SJCRH30 (cell line): ENCODE measurements around the gene GDPGP1. TPM values are rescaled to one million over a fixed set of nuclear protein-coding genes. Genes with fewer than 3 reads are reported as not detected.
"Not testable (repeated sequence)": the region's sequence is repeated elsewhere in the genome, so short reads cannot be mapped to it uniquely, and the experiment has no call there.

Experiments
- DNase-seq, 2 experiments: peaks; one replicate each; pipeline ENCODE4 v3.0.0-alpha.2; 2015 to 2020
- H3K27ac ChIP-seq: fragments of 250-450 bp; sonication (Bioruptor Pico); 2 replicates; pipeline ENCODE4 v1.5.1; 2020; ENCODE audit warnings: mild to moderate bottlenecking, moderate library complexity
- H3K27me3 ChIP-seq: fragments of 250-450 bp; sonication (Bioruptor Pico); 2 replicates; pipeline ENCODE4 v1.5.1; 2020; ENCODE audit warnings: mild to moderate bottlenecking, moderate library complexity
- H3K36me3 ChIP-seq: fragments of 250-450 bp; sonication (Bioruptor Pico); 2 replicates; pipeline ENCODE4 v1.5.1; 2020; ENCODE audit warnings: mild to moderate bottlenecking, moderate library complexity
- H3K4me1 ChIP-seq: fragments of 250-450 bp; sonication (Bioruptor Pico); 2 replicates; pipeline ENCODE4 v1.5.1; 2020; ENCODE audit warnings: mild to moderate bottlenecking, moderate library complexity
- H3K4me3 ChIP-seq: fragments of 250-450 bp; sonication (Bioruptor Pico); 2 replicates; pipeline ENCODE4 v1.5.1; 2020; ENCODE audit warnings: mild to moderate bottlenecking, moderate library complexity
- H3K9me3 ChIP-seq: fragments of 250-450 bp; sonication (Bioruptor Pico); replicated peaks from 2 replicates; pipeline ENCODE4 v1.5.1; 2020; ENCODE audit warnings: mild to moderate bottlenecking, moderate library complexity
- total RNA-seq: library from RNA; depleted of rRNA; stranded (reverse); fragments of >200 nt; shearing (Covaris generic); gene quantifications from 2 replicates; pipeline ENCODE4 v1.2.3, GENCODE V29; 2014; rRNA removed

The GDPGP1 gene, protein sequence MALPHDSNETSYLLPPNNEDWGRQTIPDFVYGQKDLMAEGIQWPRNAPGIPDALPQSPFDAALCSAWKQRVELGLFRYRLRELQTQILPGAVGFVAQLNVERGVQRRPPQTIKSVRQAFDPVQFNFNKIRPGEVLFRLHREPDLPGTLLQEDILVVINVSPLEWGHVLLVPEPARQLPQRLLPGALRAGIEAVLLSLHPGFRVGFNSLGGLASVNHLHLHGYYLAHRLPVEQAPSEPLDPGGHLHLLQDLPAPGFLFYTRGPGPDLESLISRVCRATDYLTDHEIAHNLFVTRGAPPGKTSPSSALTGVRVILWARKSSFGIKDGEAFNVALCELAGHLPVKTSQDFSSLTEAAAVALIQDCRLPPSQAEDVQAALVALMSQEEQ
- total RNA-seq, result 1.8 and 2.7 TPM in 2 replicates

DNA sequence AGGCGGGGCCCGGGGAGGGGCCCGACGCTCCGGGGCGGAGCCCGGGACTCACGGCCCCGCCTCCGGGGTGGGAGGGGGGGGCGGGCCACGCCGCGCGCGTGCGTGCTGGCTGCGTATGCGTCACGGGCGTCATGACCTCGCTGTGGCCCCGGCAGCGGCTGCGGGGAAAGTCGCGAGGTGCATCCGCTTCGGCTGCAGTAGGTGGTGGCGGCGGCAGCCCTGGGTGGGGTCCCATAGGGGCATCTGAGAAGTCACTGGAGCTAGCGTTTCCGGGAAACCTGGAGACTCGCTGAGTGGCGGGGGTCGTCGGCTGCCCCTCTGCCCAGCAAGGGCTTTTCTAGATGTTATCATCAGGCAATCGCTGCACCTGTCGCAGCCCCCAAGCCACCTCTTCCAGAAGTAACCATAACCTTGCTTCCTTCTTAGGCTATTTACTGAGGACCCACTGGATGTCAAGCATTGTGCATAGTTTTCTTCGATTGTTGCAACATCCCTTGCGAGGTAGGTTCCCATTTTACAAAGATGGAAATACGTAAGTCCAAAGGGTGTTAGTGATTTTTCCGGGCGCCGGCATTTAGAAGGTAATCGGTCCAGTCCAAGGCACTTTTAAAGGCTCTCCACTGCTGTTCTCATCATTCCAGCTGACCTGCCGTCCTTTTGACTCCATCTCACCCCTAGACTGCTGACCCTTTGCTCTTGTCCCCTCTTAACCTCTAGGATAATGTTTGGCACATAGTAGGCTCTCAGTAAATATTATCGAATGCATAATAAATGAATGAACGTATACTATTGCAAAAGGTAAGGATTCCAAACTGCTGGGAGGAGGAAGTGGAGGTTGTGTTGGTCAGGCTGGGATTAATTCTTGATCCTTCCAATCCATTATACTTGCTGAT, at the start of gene GDPGP1:
Gene GDPGP1, plus strand, starts transcription at position 114 of the 893 bp plus-strand sequence. CDS start 6,700 bp downstream, outside the sequence.
- Histone ChIP-seq H3K9me3 (no peaks in the 10 kb centered on the region), H3K4me1 (peaks cover 6% of the 10 kb centered on the region; the same call in 1 of the 2 replicates), H3K36me3 (no peaks in the 10 kb centered on the region), H3K27me3 (no peaks in the 10 kb centered on the region), H3K27ac (no peak within 1 kb of the TSS), H3K4me3 (peak within 1 kb of the TSS; percentile 78)
- DNase-seq, result no peak

DNA sequence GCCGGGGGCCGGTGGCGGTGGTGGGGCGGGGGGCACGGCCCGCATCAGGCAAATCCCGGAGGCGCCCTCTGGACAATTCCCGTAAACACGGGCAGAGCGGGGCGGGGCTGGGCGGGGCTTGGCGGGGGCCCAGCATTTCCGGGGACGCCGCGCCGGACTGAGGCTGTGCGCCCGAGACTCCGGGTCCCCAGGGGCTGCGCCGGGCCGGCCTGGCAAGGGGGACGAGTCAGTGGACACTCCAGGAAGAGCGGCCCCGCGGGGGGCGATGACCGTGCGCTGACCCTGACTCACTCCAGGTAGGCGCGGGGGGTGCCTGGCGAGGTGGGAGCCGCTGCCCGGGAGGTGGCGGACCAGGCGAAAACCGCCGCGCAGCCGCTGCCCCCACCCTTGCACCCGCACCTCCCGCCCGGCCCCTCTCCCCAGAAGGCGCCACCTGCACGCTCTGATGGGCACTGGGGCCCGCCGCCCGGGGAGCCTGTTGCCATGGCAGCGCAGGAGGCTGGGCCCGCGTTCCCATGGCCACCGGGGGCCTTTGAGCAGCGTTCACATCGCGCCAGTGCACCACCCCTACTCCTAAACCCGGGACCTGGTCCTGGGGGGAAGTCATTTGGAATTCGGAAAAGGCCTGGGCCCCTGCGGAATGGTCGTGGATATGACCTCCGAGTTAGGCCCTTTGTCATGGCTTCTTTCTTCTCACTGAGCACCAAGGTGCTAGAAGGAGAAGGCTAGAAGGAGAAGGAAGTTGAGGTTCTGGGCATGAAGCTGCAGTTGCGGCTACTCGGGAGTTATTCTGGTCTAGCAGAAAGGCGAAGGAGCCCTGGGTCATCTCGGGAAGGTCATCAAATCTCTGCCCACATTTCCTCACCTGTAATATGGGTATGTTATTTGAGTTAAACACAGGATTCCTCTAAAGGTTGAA, 49.0 kb upstream of the GDPGP1 start:
- Histone ChIP-seq H3K27me3 (peaks cover 15% of the 10 kb centered on the region), H3K27ac (no peak overlapping the region), H3K36me3 (no peaks in the 10 kb centered on the region), H3K4me3 (peak overlapping the region; percentile 57), H3K9me3 (no peaks in the 10 kb centered on the region), H3K4me1 (no peaks in the 10 kb centered on the region)
- DNase-seq, result peak; percentile 31 to 51

DNA sequence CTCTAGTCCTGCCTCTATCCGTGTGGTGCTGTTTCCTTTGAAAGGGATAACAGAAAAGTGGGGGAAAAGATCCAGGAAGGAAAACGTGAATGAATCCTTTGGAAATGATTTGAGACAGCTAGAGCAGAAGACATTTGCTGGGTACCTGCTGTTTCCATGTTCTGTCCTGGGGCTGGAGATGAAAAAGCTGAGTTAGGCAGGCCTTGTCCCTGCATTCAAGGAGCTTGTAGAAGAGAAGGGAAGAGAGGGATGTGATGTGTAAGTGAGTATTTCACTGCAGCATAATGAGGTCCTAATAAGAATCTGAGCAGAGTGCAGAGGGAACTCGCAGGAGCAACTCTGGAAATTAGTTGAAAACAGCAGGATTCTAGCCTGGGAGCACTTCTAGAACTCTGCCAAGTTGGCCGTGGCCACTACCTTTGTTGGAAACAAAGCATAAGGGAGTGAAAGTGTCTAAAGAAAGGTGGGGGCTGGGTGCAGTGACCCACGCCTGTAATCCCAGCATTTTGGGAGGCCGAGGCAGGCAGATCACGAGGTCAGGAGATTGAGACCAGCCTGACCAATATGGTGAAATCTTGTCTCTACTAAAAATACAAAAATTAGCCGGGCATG, 46.6 kb upstream of the GDPGP1 start:
- no peaks in the 10 kb centered on the region for H3K9me3 ChIP-seq
- no peak overlapping the region for H3K27ac ChIP-seq
- H3K36me3 ChIP-seq, result no peaks in the 10 kb centered on the region
- no peak overlapping the region for H3K4me3 ChIP-seq
- no peak for DNase-seq
- H3K27me3 ChIP-seq, result peaks cover 13% of the 10 kb centered on the region
- H3K4me1 ChIP-seq, result no peaks in the 10 kb centered on the region

DNA sequence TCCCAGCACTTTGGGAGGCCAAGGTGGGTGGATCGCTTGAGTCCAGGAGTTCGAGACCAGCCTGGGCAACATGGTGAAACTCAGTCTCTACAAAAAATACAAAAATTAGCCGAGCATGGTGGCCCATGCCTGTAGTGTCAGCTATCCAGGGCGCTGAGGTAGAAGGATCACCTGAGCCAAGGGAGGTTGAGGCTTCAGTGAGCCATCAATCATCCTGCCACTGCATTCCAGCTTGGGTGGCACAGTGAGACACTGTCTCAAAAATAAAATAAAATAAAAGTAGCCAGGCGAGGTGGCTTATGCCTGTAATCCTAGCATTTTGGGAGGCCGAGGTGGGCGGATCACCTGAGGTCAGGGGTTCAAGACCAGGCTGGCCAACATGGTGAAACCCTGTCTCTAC, 45.9 kb upstream of the GDPGP1 start:
- H3K27ac ChIP-seq, H3K36me3 ChIP-seq, DNase-seq, H3K4me3 ChIP-seq, H3K9me3 ChIP-seq, H3K4me1 ChIP-seq: not testable (repeated sequence)
- peaks cover 13% of the 10 kb centered on the region; the same call in 1 of the 2 replicates for H3K27me3 ChIP-seq

DNA sequence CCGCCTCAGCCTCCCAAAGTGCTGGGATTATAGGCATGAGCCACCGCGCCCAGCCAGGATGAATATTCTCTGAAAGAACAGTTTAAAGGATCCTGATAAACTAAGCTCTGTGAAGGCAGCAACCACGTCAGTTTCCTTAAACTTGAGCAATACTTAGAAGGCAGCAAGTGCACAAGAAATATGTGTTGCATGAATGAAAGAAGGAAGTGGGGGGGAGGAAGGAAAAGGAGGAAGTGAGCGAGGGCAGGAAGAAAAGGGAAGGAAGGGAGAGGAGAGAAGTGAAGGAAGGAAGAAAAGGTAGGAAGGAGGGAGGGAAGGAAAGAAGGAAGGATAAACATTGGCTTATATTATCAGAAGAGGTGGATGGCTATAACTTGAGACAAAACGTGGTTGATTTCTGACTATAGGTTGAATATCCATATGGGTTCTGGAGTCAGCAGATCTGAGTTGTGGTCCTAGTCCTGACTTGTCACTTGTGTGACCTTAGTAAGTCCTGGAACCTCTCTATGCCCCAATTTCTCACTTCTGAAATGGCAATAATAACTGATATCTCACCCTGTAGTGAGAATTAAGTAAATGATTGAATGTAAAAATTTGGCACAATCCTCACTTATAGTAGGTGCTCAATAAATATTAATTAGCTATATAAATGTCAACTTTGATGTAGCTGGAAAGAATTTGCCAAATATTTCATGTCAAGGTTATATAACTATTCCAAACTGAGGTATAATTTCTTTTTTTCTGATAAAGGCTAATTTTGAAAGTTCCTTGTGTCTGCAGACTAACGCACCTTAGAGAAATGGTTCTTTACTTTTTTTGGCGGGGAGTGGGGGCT, 44.9 kb upstream of the GDPGP1 start:
- Histone ChIP-seq H3K27me3 (peaks cover 9% of the 10 kb centered on the region; the same call in 1 of the 2 replicates), H3K4me1 (no peaks in the 10 kb centered on the region), H3K4me3 (no peak overlapping the region), H3K36me3 (no peaks in the 10 kb centered on the region), H3K27ac (no peak overlapping the region), H3K9me3 (no peaks in the 10 kb centered on the region)
- no peak for DNase-seq

DNA sequence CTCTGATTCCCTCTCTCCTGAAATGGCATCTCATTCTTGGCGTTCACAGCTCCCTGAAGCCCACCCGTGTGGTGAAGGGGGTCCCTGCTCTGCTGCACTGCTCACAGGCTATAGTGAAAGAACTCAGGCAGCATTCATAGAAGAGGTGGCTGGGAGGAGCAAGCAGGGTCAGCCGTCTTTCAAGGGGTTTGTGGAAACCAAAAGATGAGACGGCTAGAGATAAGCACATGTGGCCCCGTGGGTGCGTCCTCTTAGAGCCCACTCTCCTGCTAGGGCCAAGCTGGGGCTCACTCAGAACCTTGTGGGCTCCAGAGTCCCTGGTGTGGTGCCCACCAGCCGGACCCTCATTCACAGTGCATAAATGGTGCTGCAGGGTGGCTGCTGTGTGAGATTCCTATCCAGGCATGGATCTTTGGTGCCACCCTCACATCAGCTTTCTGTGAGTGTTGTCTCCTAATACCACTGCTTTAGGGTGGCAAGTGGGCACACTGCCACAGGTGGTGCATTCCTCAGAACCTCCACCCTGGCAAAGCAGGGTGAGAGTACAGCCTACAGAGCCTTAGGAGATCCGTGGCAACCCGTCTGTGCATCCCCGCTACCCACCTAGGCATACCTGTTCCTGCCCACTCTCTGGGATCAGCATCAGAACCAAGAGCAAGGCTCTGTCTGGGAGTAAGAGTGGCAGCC, 44.1 kb upstream of the GDPGP1 start:
- Histone ChIP-seq H3K36me3 (no peaks in the 10 kb centered on the region), H3K27ac (no peak overlapping the region), H3K9me3 (no peaks in the 10 kb centered on the region), H3K4me1 (no peaks in the 10 kb centered on the region), H3K4me3 (no peak overlapping the region), H3K27me3 (peaks cover 6% of the 10 kb centered on the region; the same call in 1 of the 2 replicates)
- DNase-seq, result no peak

DNA sequence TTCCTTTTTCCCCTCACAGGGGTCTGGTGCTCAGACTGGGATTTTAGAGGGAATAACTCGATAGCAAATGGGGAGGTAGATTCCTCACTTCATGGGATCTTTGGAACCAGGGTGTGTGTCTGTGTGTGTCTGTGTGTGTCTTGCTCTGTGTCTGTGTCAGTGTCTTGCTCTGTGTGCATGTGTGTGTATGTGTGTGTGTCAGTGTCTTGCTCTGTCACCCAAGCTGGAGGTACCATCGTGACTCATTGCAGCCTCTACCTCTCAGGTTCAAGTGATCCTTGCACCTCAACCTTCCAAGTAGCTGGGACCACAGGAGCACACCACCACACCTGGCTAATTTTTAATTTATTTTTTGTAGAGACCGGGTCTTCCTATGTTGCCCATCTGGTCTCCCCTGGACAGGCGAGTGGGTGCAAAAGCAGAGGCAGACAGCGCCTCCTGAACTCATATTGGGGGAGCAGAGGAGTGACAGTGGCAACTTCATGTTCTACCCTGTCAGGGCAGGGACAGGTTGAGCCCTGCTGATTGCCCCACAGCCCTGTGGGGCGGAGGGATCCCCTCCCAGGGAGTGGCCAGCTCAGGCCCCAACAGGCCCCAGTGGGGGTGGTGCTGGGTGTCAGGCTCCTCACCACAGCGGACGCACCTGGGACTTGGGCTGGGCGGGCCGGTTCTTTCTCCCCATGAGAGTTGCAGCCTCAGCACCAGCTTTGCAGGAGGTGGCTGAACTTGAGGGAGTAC, 43.2 kb upstream of the GDPGP1 start:
- no peaks in the 10 kb centered on the region for H3K36me3 ChIP-seq
- H3K4me3 ChIP-seq, result no peak overlapping the region
- no peak overlapping the region for H3K27ac ChIP-seq
- DNase-seq, result no peak
- no peaks in the 10 kb centered on the region for H3K4me1 ChIP-seq
- 0 out of 2 replicates have a peak, but pooled peaks cover 4% of the 10 kb centered on the region for H3K27me3 ChIP-seq
- H3K9me3 ChIP-seq, result no peaks in the 10 kb centered on the region

DNA sequence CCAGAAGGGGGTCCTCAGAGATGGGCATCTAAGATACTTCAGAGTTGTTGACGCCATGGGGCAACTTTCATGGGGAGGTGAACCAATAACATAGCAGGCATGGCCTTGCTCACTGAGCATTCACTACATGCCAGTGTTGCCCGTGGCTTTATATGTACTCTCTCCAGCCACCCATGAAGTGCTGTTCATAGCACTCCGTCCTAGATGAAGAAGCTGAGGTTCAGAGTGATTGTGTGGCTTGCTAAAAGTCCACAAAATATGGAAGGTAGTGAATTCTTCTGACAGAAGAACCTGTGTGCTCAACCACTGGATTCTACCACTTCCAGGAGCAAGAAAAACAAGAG, 42.7 kb upstream of the GDPGP1 start:
- Histone ChIP-seq H3K27ac (no peak overlapping the region), H3K9me3 (no peaks in the 10 kb centered on the region)
- no peak for DNase-seq

DNA sequence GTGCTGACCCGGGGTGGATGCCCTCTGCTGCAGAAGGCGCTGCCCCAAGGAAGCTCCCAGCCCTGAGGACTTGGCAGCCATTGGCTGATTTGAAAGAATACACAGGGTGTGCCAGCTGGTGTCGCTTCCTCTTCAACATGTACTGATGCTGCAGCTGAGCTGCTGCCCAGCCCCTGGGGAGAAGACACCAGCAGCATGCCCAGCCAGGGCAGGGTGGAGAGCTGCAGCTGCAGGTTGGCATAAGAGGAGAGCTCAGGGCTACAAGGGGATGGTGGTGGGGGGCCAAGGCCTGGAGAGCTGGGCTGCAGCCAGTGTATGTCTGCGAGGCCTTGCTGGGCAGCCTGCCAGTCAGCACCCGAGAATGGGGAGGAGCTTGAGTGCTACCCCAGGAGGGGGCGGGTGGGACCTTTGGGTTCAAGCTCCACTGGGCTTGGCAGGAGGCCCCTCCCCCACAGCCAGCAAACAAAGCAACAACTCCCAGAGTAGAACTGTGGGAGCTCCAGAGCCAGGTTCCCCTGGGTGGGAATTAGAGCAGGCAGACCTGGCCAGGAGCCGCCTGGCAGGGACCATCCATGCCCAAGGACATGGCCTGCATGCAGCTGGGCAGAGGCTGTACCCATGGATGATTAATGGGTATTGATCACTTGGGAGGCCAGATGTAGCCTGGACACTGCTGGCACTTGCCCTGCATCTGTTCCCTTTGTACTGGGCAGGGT, 42.1 kb upstream of the GDPGP1 start:
- H3K36me3 ChIP-seq, result no peaks in the 10 kb centered on the region
- no peaks in the 10 kb centered on the region for H3K4me1 ChIP-seq
- DNase-seq, result peak; percentile 33 to 37
- H3K27me3 ChIP-seq, result 0 out of 2 replicates have a peak, but pooled peaks cover 4% of the 10 kb centered on the region
- no peak overlapping the region for H3K4me3 ChIP-seq
- H3K27ac ChIP-seq, result no peak overlapping the region
- H3K9me3 ChIP-seq, result no peaks in the 10 kb centered on the region

More for the DNA sequence above, 42.7 kb upstream of the GDPGP1 start:
- H3K27me3 ChIP-seq, result 0 out of 2 replicates have a peak, but pooled peaks cover 4% of the 10 kb centered on the region
- H3K36me3 ChIP-seq, result no peaks in the 10 kb centered on the region
- H3K4me1 ChIP-seq, result no peaks in the 10 kb centered on the region
- H3K4me3 ChIP-seq, result no peak overlapping the region

DNA sequence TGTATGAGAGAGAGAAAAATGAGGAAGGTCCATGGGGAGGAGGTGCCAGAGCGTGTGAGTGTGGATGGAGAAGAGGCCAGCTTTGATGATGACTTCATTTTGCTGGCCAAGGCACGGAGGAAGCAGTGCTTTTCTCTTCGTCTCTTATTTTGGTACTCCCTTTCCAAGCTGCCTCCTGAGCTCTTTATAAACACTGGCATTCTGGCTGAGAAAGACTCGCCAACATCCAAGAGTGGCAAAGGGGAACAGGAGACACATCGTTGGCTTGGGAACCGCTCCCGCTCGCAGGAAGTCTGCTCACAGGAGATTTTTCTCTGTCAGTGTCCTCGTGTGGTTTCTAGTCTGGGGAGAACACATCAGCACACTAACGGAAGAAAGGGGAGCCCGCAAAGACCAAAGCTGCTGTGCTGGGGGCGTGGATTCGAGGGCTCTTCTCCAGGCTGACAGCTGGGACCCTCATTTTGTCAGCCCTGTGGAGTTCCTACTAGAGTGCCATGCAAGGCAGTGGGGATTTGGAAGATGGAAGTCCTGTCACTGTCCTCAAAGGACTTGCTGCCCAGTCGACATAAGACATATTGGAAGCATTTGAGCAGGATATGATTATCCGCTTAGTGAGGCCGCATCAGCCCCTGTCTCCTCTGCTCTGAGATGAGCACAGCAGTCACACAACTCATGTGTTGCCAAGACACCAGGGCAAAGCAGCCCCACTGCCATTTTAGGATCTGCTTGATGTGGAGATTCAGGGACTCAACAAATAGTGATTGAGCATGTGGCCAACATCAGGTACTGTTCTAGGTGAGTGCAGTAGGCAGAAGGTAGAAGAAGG, 40.8 kb upstream of the GDPGP1 start:
- Histone ChIP-seq H3K36me3 (no peaks in the 10 kb centered on the region), H3K27ac (no peak overlapping the region), H3K4me1 (no peaks in the 10 kb centered on the region), H3K4me3 (no peak overlapping the region), H3K27me3 (0 out of 2 replicates have a peak, but pooled peaks cover 4% of the 10 kb centered on the region), H3K9me3 (no peaks in the 10 kb centered on the region)
- no peak for DNase-seq

DNA sequence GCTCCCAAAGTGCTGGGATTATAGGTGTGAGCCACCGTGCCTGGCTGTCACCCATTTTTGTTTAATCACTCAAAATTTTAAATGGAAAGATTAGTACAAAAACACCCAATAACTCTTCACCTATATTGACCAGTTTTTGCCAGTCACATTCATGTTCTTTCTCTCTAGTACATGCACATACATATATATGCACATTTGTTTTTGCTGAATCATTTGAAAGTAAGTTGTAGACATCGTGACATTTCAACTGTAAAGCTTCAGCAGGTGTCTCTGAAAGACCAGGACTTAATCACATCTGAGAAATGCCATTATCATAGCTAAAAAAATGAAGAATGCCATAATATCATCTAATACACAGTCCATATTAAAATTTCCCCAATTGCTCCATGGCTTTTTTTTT, 39.4 kb upstream of the GDPGP1 start:
- Histone ChIP-seq H3K27ac (no peak overlapping the region), H3K4me3 (no peak overlapping the region), H3K36me3 (no peaks in the 10 kb centered on the region), H3K9me3 (no peaks in the 10 kb centered on the region), H3K27me3 (peaks cover 4% of the 10 kb centered on the region), H3K4me1 (no peaks in the 10 kb centered on the region)
- no peak for DNase-seq
